IMR-90 (cell line): ENCODE data around the gene CEP83. TPM values are rescaled to one million over a fixed set of nuclear protein-coding genes. Genes with fewer than 3 reads are reported as not detected.

Source experiments
- ATAC-seq: fragments of 200-7000 bp; cut with Tn5 transposase; 2 replicates; pipeline ENCODE4 v1.9.1; 2020; ENCODE audit warnings: low read depth, mild to moderate bottlenecking, moderate library complexity
- BruUV-seq: library from RNA; stranded (reverse); fragments of 400-500 nt; replicated peaks from 2 replicates; lab custom pipeline; 2021; lab: Mats Ljungman, UMichigan
- CTCF ChIA-PET: fragments of 300-600 bp; formaldehyde crosslinking; extraction: SDS; loops from one replicate; lab custom pipeline; 2021; ENCODE audit warnings: antibody characterized with exemption; lab: Yijun Ruan, JAX
- POLR2A ChIA-PET: fragments of 300-600 bp; sonication (Branson Sonifier 250); formaldehyde crosslinking; loops from one replicate; lab custom pipeline; 2022; ENCODE audit warnings: antibody characterized with exemption; ENCODE audit not compliant: unreplicated experiment; lab: Charles Lee
- DNase-seq: peaks from one replicate; pipeline ENCODE4 v3.0.0; 2013
- H2AFZ ChIP-seq: replicated peaks from 2 replicates; pipeline ENCODE3; 2013; ENCODE audit warnings: low read length, mild to moderate bottlenecking; ENCODE audit not compliant: poor library complexity
- H2AK5ac ChIP-seq: 2 replicates; pipeline ENCODE4 v1.6.1; 2013; ENCODE audit warnings: low read depth, low read length, inconsistent platforms
- H2AK9ac ChIP-seq: replicated peaks from 2 replicates; pipeline ENCODE3; 2013; ENCODE audit warnings: mild to moderate bottlenecking, low read depth, low read length, moderate library complexity; ENCODE audit not compliant: poor library complexity
- H2BK120ac ChIP-seq: 2 replicates; pipeline ENCODE4 v1.6.1; 2013; ENCODE audit warnings: low read depth, low read length, inconsistent platforms
- H2BK15ac ChIP-seq: 3 replicates; pipeline ENCODE4 v1.6.1; 2013; ENCODE audit warnings: low read depth, low read length, inconsistent platforms
- H2BK20ac ChIP-seq: 2 replicates; pipeline ENCODE4 v1.6.1; 2013; ENCODE audit warnings: low read depth, mild to moderate bottlenecking, inconsistent platforms, low read length, moderate library complexity
- H2BK5ac ChIP-seq: 2 replicates; pipeline ENCODE4 v1.6.1; 2013; ENCODE audit warnings: mild to moderate bottlenecking, low read depth, low read length, inconsistent platforms; ENCODE audit not compliant: poor library complexity, severe bottlenecking
- H3K14ac ChIP-seq: replicated peaks from 2 replicates; pipeline ENCODE4 v1.6.1; 2013; ENCODE audit warnings: low read depth, low read length, inconsistent platforms
- H3K18ac ChIP-seq: 2 replicates; pipeline ENCODE4 v1.6.1; 2013; ENCODE audit warnings: low read depth, low read length, control low read depth
- H3K23ac ChIP-seq: 2 replicates; pipeline ENCODE4 v1.6.1; 2013; ENCODE audit warnings: low read depth, low read length, inconsistent platforms
- H3K27ac ChIP-seq: 2 replicates; pipeline ENCODE4 v1.5.1; 2013; ENCODE audit warnings: mild to moderate bottlenecking, control low read depth, low read length; ENCODE audit not compliant: insufficient read depth
- H3K27me3 ChIP-seq: 2 replicates; pipeline ENCODE4 v1.6.1; 2013; ENCODE audit warnings: low read length; ENCODE audit not compliant: control insufficient read depth, insufficient read depth
- H3K36me3 ChIP-seq: 2 replicates; pipeline ENCODE4 v1.6.1; 2013; ENCODE audit warnings: low read length, mixed read lengths; ENCODE audit not compliant: control insufficient read depth, insufficient read depth
- H3K4ac ChIP-seq: 2 replicates; pipeline ENCODE4 v1.6.1; 2013; ENCODE audit warnings: low read depth, low read length, inconsistent platforms
- H3K4me1 ChIP-seq: 2 replicates; pipeline ENCODE4 v1.6.1; 2013; ENCODE audit warnings: low read length, mixed read lengths; ENCODE audit not compliant: control insufficient read depth, insufficient read depth
- H3K4me2 ChIP-seq: 2 replicates; pipeline ENCODE4 v1.6.1; 2013; ENCODE audit warnings: low read depth, mild to moderate bottlenecking, control low read depth, low read length, moderate library complexity
- H3K4me3 ChIP-seq: 2 replicates; pipeline ENCODE4 v1.5.1; 2013; ENCODE audit warnings: low read depth, mild to moderate bottlenecking, control low read depth, low read length, moderate library complexity; ENCODE audit not compliant: insufficient read depth
- H3K56ac ChIP-seq: 2 replicates; pipeline ENCODE4 v1.6.1; 2013; ENCODE audit warnings: low read length, inconsistent platforms; ENCODE audit not compliant: insufficient read depth; ENCODE audit errors: extremely low read depth
- H3K79me1 ChIP-seq, 2 experiments: 2 replicates each; pipeline ENCODE4 v1.6.1; 2013; ENCODE audit warnings: low read length in 2 of 2, inconsistent platforms in 1 of 2, low read depth in 1 of 2
- H3K9ac ChIP-seq: 2 replicates; pipeline ENCODE4 v1.6.1; 2013; ENCODE audit warnings: low read depth, low read length, control low read depth
- H3K9me1 ChIP-seq: 2 replicates; pipeline ENCODE4 v1.6.1; 2013; ENCODE audit warnings: low read length, inconsistent platforms; ENCODE audit not compliant: insufficient read depth
- H3K9me3 ChIP-seq: 2 replicates; pipeline ENCODE4 v1.6.1; 2013; ENCODE audit warnings: low read length; ENCODE audit not compliant: control insufficient read depth, insufficient read depth
- H4K20me1 ChIP-seq: 2 replicates; pipeline ENCODE4 v1.6.1; 2013; ENCODE audit warnings: low read length, inconsistent platforms; ENCODE audit not compliant: insufficient read depth
- H4K5ac ChIP-seq: 2 replicates; pipeline ENCODE4 v1.6.1; 2013; ENCODE audit warnings: mild to moderate bottlenecking, low read depth, low read length, control low read depth
- H4K8ac ChIP-seq, 2 experiments: 2 replicates each; pipeline ENCODE4 v1.6.1; 2013; ENCODE audit warnings: low read depth in 2 of 2, low read length in 2 of 2, control low read depth in 1 of 2, inconsistent platforms in 1 of 2
- H4K91ac ChIP-seq: 2 replicates; pipeline ENCODE4 v1.6.1; 2013; ENCODE audit warnings: low read depth, low read length, inconsistent platforms; ENCODE audit not compliant: insufficient read depth
- CEBPB ChIP-seq: IDR thresholded peaks from 2 replicates; pipeline ENCODE4 v1.6.1; 2012; ENCODE audit warnings: low read depth, low read length, improper control_type of control experiment
- CHD1 ChIP-seq: IDR thresholded peaks from 2 replicates; pipeline ENCODE4 v1.6.1; 2012; ENCODE audit warnings: low read depth, low read length, improper control_type of control experiment
- CTCF ChIP-seq: conservative IDR thresholded peaks from 2 replicates; pipeline ENCODE4 v1.5.1; 2012; ENCODE audit warnings: mild to moderate bottlenecking, low read depth, low read length, improper control_type of control experiment
- FOS ChIP-seq: fragments of 150-350 bp; IDR thresholded peaks from 2 replicates; pipeline ENCODE4 v1.6.1; 2016; ENCODE audit warnings: low read depth, low read length
- MAFK ChIP-seq: IDR thresholded peaks from 2 replicates; pipeline ENCODE4 v1.6.1; 2012; ENCODE audit warnings: low read depth, low read length, improper control_type of control experiment
- MAZ ChIP-seq: IDR thresholded peaks from 2 replicates; pipeline ENCODE4 v1.6.1; 2012; ENCODE audit warnings: low read depth, mild to moderate bottlenecking, low read length, improper control_type of control experiment, moderate library complexity, borderline replicate concordance
- MXI1 ChIP-seq: IDR thresholded peaks from 2 replicates; pipeline ENCODE4 v1.6.1; 2012; ENCODE audit warnings: low read depth, mild to moderate bottlenecking, low read length, moderate library complexity, borderline replicate concordance
- NFE2L2 ChIP-seq: fragments of 150-350 bp; IDR thresholded peaks from 2 replicates; pipeline ENCODE4 v1.6.1; 2016; ENCODE audit warnings: low read depth, mild to moderate bottlenecking, low read length
- RAD21 ChIP-seq: IDR thresholded peaks from 2 replicates; pipeline ENCODE4 v1.6.1; 2012; ENCODE audit warnings: low read length, improper control_type of control experiment
- SMC3 ChIP-seq: fragments of 150-350 bp; IDR thresholded peaks from 2 replicates; pipeline ENCODE4 v1.6.1; 2016; ENCODE audit warnings: low read depth, mild to moderate bottlenecking, antibody characterized with exemption, low read length, moderate library complexity
- WGBS, 2 experiments: methylation state at CpG; one replicate each; pipeline versions ENCODE4 v1.1.5 to v1.1.7; 2013; ENCODE audit warnings: missing lambda C conversion rate in 2 of 2; ENCODE audit not compliant: insufficient read length in 1 of 2; ENCODE audit errors: extremely low coverage in 2 of 2; 5-methylcytosine and 5-hydroxymethylcytosine counted together
- dilution Hi-C: fragments of 300-500 bp; cut with HindIII; formaldehyde crosslinking; loops from one replicate; pipeline ENCODE4 v1.14.3; 2018; ENCODE audit warnings: low sequenced_read_pairs; ENCODE audit not compliant: unreplicated experiment
- in situ Hi-C: fragments of 300-500 bp; cut with MboI; formaldehyde crosslinking; loops from 3 replicates; pipeline ENCODE4 v1.14.3; 2019; ENCODE audit warnings: low sequenced_read_pairs, inconsistent platforms, mixed read lengths
- intact Hi-C: fragments of 100-400 bp; cut with micrococcal nuclease; formaldehyde crosslinking; loops from 2 replicates; pipeline ENCODE4 v1.10.0; 2022
- polyA plus RNA-seq, 3 experiments: library from polyadenylated mRNA; depleted of rRNA; stranded (reverse); fragments of >200 nt; gene quantifications; 2 replicates each; pipeline ENCODE4 v1.2.3, GENCODE V29; 2012; ENCODE audit warnings: low replicate concordance in 1 of 3
- total RNA-seq: library from RNA; depleted of rRNA; stranded (reverse); fragments of >200 nt; gene quantifications from 2 replicates; pipeline ENCODE4 v1.2.3, GENCODE V29; 2012
- TF ChIP-seq, protein P1 (sequence below): fragments of 150-350 bp; IDR thresholded peaks from 2 replicates; pipeline ENCODE4 v1.6.1; 2017; ENCODE audit warnings: mild to moderate bottlenecking, antibody characterized with exemption, low read length, low read depth

The CEP83 gene
- total and polyA plus RNA-seq, 2 of the 4 experiments (the other 2 are of a cell fraction) = 3.9 to 8.9 TPM

DNA sequence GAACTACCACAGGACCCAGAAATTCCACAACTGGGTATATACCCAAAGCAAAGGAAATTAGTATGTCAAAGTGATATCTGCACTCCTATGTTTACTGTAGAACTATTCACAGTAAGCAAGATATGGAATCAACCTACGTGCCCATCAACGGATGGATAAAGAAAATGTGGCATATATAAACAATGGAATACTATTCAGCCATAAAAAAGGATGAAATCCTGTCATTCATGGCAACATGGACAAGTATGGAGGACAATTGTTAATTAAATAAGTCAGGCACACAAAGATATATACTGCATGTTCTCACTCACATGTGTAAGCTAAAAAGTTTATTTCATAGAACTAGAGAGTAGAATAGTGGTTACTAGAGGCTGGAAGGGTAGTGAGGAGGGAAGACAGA is 97.0 kb downstream of the CEP83 start:
- Histone ChIP-seq H2AK5ac (no peak overlapping the region), H2BK120ac (no peak overlapping the region), H3K27ac (no peak overlapping the region), H3K4ac (no peak overlapping the region), H3K9ac (no peak overlapping the region), H3K9me1 (no peaks in the 10 kb centered on the region), H3K9me3 (peaks cover 5% of the 10 kb centered on the region), H3K36me3 (no peaks in the 10 kb centered on the region), H3K23ac (no peak overlapping the region), H4K5ac (no peak overlapping the region), H2BK15ac (no peak overlapping the region), H4K91ac (no peak overlapping the region), H2AK9ac (no peak overlapping the region), H3K56ac (no peak overlapping the region), H2AFZ (no peak overlapping the region), H3K4me2 (no peak overlapping the region), H3K18ac (no peak overlapping the region), H4K20me1 (no peaks in the 10 kb centered on the region), H2BK20ac (no peak overlapping the region), H3K4me3 (no peak overlapping the region), H3K4me1 (no peaks in the 10 kb centered on the region), H3K14ac (no peak overlapping the region), H3K27me3 (no peaks in the 10 kb centered on the region), H3K79me1 (no peaks in the 10 kb centered on the region), H4K8ac (no peak overlapping the region), H2BK5ac (no peak overlapping the region)
- BruUV-seq = no TSS peak
- dilution Hi-C loops (no loop called here), intact Hi-C loops (no loop called here), in situ Hi-C loops (no loop called here)
- ATAC-seq (no peak), DNase-seq (no peak)
- ChIA-PET POLR2A (no interaction called here), CTCF (no interaction called here)
- TF ChIP-seq SMC3 = no peak
- no peak for TF ChIP-seq CEBPB
- TF ChIP-seq, protein P1, sequence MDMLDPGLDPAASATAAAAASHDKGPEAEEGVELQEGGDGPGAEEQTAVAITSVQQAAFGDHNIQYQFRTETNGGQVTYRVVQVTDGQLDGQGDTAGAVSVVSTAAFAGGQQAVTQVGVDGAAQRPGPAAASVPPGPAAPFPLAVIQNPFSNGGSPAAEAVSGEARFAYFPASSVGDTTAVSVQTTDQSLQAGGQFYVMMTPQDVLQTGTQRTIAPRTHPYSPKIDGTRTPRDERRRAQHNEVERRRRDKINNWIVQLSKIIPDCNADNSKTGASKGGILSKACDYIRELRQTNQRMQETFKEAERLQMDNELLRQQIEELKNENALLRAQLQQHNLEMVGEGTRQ = no peak
- no peak for TF ChIP-seq RAD21
- TF ChIP-seq MXI1 = no peak
- TF ChIP-seq MAZ = no peak
- no peak for TF ChIP-seq CTCF
- TF ChIP-seq MAFK = no peak
- TF ChIP-seq FOS = no peak
- no peak for TF ChIP-seq NFE2L2
- no peak for TF ChIP-seq CHD1
- no CpG with 5 or more reads among the region's 2 CpGs for WGBS, 2 experiments
